SH-SY5Y (cell line): ENCODE data around the gene COA6.

ENCODE experiments used
- GATA2 ChIP-seq: IDR thresholded peaks from 2 replicates; pipeline ENCODE4 v1.6.1; 2011; ENCODE audit warnings: mild to moderate bottlenecking, low read depth, low read length
- GATA3 ChIP-seq: IDR thresholded peaks from 2 replicates; pipeline ENCODE4 v1.6.1; 2011; ENCODE audit warnings: low read depth, mild to moderate bottlenecking, low read length, moderate library complexity

Gene COA6

DNA sequence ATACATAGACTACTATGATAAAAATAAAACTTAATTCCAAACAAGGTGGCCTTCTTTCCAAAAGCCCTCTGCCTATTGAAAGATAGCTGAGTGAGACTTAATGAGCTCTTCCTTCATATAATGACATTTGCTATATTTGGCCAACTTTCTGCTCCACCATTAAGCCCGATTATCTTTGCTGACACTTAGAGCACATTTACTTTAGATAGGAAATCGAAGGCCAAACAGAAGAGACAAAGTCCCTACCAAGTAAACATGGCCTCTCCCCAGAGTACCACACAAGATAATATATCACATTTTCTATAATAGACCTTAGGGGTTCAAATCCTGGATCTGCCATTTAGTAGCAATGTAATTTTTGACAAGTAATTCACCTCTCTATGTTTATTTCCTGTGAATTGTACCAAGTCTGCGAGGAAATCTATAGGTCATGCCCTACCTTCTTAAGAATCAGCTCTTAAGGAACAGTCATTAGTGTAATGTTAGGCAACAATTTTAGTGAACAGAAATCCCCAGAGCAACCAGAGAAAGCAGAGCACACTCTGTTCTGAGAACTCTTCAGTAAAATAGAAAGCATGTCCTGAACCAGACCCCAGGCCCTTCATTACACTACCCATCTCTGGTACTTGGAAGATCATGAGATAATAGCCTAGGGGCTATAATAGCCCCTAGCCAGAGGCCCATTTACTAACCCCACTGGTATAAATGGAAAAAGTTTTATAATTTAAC is 17.3 kb upstream of the COA6 start:
- TF ChIP-seq GATA2 (no peak), GATA3 (no peak)

DNA sequence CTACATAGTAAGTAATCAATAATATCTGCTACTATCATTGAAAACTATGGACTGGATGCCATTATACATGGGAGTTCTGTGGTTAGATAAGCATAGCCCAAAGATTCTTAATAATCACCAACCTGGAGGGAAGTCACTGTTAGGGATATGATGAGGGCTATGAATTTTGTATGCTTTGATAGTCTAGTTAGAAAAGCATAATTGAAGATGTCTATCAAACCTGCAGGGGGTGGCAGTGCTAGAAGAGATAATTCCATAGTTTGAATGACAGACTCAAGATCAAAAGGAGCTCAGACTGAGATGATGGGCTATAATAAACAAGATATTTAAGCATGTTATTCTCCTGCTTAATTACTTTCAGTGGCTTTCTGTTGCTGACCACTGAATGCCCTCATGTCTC is 15.4 kb upstream of the COA6 start:
- no peak for TF ChIP-seq GATA3
- no peak for TF ChIP-seq GATA2

DNA sequence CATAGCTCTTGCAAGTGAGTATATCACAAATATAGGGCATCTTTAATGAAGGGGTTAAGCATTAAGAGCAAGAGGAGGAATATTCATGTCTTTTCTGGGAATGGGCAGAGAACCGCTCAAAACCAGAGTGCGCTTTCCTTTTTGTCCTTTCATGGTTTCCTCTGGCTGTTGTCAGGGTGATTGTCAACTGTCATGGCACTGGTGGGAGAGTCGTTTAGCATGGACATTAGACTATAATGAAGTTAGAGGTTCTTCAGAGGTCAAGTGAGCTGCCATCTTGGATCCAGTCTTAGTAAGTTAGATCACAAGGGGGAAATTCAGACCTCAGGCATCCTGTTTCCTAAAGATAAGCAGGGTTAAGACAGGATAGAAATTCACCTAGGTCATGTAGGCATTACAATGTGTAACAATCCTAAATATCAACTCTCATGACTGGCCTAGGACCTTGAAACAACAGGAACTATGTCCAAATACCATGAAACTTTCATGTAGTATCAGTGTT is 12.1 kb upstream of the COA6 start:
- TF ChIP-seq GATA2 (no peak), GATA3 (no peak)

DNA sequence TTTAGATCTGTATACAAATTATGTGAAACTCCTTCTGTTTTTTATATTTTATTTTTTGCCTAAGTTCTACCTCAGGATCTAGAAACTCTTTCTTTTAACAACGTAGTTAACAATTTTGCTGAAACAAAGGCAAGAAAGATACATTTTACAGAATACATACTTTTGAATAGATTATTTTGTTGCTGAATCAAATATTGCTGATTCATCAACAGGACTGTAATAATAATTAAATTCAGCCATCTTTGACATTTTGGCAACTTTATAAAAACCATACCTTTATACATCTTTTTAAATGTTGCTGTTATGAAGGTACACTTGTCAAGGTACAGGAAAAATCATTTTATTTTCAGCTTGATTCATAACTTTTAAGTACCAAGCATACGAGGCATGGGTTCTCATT is 10.7 kb upstream of the COA6 start:
- no peak for TF ChIP-seq GATA3
- no peak for TF ChIP-seq GATA2

DNA sequence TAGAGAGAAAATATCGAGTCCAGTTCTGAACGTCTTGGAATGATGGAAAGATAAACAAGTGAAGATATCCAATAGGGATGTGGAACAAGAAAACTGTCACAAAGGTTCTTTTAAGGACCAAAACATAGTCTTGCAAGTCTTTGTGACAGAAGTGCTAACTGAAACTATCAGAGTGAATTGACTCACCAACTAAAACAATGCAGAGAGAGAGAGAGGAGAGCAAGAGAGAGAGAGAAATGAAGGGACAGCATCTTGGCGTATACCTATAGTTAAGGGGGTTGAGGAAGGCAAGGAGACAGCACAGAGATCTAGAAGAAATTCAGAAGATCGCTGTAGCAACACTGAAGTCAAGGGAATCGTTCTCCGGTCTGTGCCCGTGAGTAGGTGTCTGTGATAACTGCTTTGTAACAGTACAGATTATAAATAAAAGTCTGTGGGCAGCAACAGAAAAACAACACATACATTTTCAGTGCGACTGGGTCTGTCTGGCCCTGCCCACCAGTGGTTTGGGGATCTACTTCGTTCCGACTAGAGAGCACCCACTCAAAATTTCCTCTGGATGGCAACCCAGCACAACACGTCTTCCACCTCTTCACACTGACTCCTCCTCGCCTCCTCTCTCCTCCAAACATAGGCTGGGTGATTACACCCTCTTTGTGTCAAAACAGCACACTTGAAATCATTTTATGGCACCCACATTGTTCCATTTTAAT is 4.8 kb upstream of the COA6 start:
- TF ChIP-seq GATA2 (no peak), GATA3 (no peak)

DNA sequence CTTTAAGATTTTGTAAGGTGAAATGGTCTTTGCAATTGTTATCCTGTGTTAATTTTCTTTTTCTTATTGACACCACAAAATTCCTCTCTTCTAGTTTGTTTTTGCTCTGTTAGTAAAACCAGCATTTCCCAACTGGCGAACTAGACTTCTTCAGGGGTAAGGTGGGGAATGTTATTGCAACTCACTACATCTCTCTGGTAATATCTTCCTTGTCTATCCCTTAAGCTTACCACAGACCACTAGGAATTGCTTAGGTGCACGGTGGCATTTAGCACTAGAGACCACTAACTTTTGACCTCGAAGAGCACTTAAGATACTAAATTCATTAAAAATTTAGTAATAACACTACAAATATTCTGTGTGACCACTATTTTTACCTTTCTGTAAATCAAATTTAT is 4.2 kb upstream of the COA6 start:
- TF ChIP-seq GATA2 = no peak
- no peak for TF ChIP-seq GATA3

DNA sequence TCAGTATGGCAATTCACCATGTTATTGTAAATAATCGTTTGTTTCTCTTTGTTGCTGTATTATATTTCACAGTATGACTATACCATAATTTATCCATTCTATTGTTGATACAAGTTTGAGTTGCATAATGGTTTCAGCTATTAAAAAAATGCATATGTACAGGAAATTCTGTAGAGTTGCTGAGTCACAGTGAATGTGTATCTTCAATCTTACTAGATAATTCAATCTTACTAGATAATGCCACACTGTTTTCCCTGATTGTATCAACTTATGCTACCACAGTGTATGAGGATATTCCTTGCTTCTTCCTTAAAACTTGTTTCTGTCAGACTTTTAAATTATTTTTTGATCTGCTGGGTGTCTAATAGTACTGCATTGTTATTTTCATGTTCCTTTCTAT is 3.5 kb upstream of the COA6 start:
- no peak for TF ChIP-seq GATA2
- TF ChIP-seq GATA3 = no peak

DNA sequence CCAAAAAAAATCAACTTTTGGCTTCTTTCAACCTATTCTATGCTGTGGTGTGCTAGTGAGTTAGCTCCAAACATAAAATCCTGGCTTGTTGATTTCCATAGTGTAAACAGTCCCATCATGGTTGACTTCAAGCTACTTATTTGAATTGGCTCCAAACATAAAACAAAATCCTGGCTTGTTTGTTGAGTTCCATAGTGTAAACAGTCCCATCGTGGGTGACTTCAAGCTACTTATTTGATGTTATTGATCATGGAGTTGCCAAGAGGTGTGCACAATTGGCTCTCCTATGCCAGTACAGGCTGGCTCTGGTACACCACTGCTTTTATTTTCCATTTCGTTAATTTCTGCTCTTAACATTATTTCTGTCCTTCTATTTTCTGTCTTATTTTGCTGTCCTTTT is 1.8 kb upstream of the COA6 start:
- TF ChIP-seq GATA2 (no peak), GATA3 (no peak)

DNA sequence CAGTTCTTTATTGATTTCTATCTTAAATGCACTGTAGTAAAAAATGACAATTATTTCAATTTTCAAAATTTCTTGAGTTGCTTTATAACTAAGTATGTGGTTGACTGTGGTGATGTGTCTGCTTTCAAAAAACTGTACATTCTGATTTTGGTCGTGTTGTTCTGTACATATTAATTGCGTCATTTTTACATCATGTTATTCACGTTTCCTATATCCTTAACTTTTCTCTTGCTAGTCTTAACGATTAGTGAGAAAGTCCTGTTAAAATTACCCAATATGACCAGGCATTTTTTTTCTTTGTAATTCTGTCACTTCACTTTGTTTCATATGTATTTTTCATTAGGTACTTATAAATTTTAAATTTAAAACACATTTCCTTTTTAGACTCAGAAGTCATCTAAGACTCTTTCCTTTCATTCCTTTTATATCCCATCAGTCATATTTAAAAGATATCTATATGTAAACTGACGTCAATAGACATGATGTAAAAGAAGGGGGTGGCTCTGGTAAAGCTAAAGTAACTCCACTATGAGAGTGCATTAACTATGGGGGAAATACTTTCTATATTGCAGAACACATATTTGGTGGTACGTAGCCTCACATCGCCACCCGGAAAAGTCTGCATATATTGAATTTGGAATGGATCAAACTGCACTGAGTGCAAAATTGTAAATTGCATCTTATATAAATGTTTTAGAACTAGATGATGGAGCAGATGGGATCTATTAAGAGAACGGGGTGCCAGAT is 1.1 kb upstream of the COA6 start:
- TF ChIP-seq GATA2 = no peak
- TF ChIP-seq GATA3 = no peak

DNA sequence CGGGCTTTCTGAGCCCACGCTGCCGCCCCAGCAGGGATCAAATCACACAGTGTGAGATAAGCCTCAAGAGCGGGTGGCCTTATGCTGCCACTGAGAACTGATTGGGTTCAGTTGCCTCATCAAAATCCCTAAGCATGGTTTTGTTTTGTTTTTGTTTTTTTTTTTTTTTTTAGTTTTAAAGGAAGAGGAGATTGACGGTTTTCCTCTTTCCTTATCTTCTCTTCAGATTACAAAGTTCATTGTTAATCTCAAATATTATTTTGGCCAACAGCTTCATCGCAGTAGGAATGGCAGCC is 651 bp downstream of the COA6 start:
- no peak for TF ChIP-seq GATA2
- no peak for TF ChIP-seq GATA3

DNA sequence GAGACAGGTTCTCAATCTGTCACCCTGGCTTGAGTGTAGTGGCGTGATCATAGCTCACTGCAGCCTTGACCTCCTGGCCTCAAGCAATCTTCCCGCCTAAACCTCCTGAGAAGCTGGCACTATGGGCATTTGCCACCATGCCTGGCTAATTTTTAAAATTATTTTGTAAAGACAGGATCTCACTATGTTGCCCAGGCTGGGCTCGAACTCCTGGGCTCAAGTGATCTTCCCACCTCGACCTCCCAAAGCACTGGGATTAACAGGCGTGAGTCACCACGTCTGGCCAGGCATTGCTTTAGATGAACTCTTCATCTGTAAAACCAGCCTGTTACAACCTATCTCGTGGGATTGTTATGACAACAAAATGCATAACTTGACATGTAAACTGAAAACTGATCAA is 2.4 kb downstream of the COA6 start:
- TF ChIP-seq GATA2 (no peak), GATA3 (no peak)

DNA sequence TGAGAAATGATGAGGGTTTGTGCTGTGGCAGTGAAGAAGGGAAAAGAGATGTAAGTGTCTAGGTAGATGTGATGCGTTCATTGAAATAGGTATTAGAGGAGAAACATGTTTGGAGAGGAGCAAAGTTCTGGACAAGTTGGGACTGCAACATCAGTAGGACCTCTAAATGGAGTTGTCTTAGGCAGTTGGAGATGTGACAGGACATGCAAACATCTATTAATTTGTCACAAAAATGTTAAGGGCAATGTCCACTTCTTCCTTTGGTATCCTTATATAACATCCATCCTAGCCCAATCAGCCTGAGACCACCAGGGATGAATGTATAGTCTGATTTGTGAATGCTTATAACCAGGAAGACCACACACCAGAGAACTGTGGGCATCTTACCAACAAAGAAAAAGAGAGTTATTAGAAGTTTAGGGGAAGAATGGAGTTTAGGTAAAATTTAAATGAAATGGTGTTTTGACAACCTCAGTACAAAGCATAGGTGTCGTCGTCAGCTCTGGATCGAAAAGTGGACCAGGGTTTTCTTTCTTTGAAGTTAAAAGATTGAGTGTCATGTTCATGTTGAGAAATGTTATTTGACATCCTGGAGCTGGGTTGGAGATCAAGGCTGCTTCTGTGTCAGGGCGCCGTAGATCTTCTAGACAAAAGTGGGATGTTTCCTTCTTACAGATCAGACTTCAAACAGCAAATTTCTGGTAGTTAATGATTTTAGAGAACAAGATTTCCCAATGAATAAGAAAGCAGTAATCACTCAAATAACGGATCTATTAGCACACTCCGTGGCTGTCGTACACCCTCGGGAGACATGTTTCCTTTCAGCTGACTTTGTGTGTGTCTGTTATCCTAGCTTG is 8.7 kb downstream of the COA6 start:
- TF ChIP-seq GATA2 (no peak), GATA3 (no peak)

DNA sequence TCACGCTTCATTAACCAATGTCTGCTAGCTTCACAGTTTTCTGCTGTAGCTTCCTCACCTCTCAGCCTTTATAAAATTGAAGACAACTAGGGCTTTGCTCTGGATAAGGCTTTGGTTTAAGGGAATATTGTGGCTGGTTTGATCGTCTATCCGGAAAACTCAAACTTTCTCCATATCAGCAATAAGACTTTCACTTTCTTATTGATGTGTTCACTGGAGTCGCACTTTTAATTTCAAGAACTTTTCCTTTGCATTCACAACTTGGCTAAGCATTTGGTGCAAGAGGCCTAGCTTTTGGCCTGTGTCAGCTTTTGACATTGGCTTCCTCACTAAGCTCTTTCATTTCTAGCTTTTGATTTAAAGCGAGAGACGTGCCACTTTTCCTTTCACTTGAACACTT is 12.9 kb downstream of the COA6 start:
- TF ChIP-seq GATA2 = no peak
- no peak for TF ChIP-seq GATA3

DNA sequence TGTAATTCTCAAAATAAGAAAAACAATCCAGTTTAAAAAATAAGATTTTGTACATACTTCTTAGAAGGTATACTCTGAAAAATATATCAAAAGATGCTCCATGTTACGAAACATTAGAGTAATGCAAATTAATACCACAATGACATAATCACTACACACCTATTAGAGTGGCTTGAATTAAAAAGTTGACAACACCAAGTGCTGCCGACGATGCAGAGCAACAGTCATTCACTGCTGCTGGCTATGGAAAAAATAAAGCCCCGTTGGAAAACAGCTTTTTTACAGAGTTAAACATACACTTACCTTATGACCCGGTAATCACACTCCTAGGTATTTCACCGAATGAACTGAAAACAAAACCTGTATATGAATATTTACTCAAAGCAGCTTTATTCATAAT is 14.8 kb downstream of the COA6 start:
- TF ChIP-seq GATA3 = no peak
- no peak for TF ChIP-seq GATA2
